ENCODE measurements around the gene ATP6V1G1.
"Not testable (repeated sequence)": the region's sequence is repeated elsewhere in the genome, so short reads cannot be mapped to it uniquely, and the experiment has no call there.

GRCh38 chr9:114576779-114577178 lies 10.8 kb upstream of the ATP6V1G1 start:
- TF ChIP-seq CTCF (IDR thresholded peaks at IDR 0.05; ENCODE audit: insufficient read depth, low read length, poor library complexity, severe bottlenecking); EZH2phosphoT487 (conservative IDR thresholded peaks at IDR 0.05; ENCODE audit: low read length): not testable (repeated sequence)
